Naive thymus-derived CD8-positive, alpha-beta T cell (primary cell): ENCODE measurements around the gene OPRL1. TPM values are rescaled to one million over a fixed set of nuclear protein-coding genes. Genes with fewer than 3 reads are reported as not detected.
A peak's percentile ranks its signal among the peaks of the same experiment; 100 is the strongest.
"Not testable (repeated sequence)": the region's sequence is repeated elsewhere in the genome, so short reads cannot be mapped to it uniquely, and the experiment has no call there.

ENCODE experiments used
- ATAC-seq, 2 donors: fragments of 150-1000 bp; cut with Tn5 transposase in 1 of 2; sonication (Bioruptor Pico), chemical (Tn5 transposase) in 1 of 2; 1 replicate in 1 of 2; 2 replicates in 1 of 2; pipeline ENCODE4 v1.10.0; 2021; ENCODE audit warnings: mild to moderate bottlenecking in 2 of 2, moderate library complexity in 2 of 2
- POLR2A ChIA-PET: fragments of 350-600 bp; sonication (Branson Sonifier 250); formaldehyde crosslinking; loops from one replicate; lab custom pipeline; 2021; ENCODE audit warnings: antibody characterized with exemption; lab: Charles Lee
- DNase-seq, 10 donors: peaks; one replicate each; pipeline versions ENCODE4 v3.0.0 to v3.0.0-alpha.2; 2020 to 2022
- H3K27ac Mint-ChIP-seq, 10 donors: one replicate each; pipeline ENCODE4 v1.8.0; 2020 to 2022; ENCODE audit warnings: mild to moderate bottlenecking in 10 of 10, mixed read lengths in 10 of 10, moderate library complexity in 4 of 10, inconsistent platforms in 1 of 10
- H3K27me3 Mint-ChIP-seq, 5 donors: one replicate each; pipeline ENCODE4 v1.8.0; 2021 to 2022; ENCODE audit warnings: mixed read lengths in 5 of 5
- H3K36me3 Mint-ChIP-seq, 3 donors: one replicate each; pipeline ENCODE4 v1.8.0; 2020 to 2022; ENCODE audit warnings: mixed read lengths in 3 of 3, mild to moderate bottlenecking in 2 of 3, inconsistent platforms in 1 of 3
- H3K4me1 Mint-ChIP-seq, 4 donors: one replicate each; pipeline ENCODE4 v1.8.0; 2021 to 2022; ENCODE audit warnings: mixed read lengths in 4 of 4
- H3K4me3 Mint-ChIP-seq, 10 donors: one replicate each; pipeline ENCODE4 v1.8.0; 2020 to 2022; ENCODE audit warnings: mild to moderate bottlenecking in 10 of 10, mixed read lengths in 10 of 10, moderate library complexity in 6 of 10, inconsistent platforms in 1 of 10
- H3K9me3 Mint-ChIP-seq, 9 donors: one replicate each; pipeline ENCODE4 v1.8.0; 2020 to 2022; ENCODE audit warnings: mixed read lengths in 9 of 9, mild to moderate bottlenecking in 3 of 9, inconsistent platforms in 1 of 9, moderate library complexity in 1 of 9
- polyA plus RNA-seq, 3 donors: library from polyadenylated mRNA; unstranded; fragments of 300-500 nt; fragmentation: Illumina TruSeq; gene quantifications; one replicate each; pipeline ENCODE4 v1.2.3, GENCODE V29; 2021
- total RNA-seq, 8 experiments: library from RNA in 2 of 8; stranded (reverse) in 2 of 8; gene quantifications; one replicate each; pipeline ENCODE4 v1.2.3 and lab custom pipeline; 2021 to 2026

OPRL1 gene
- total and polyA plus RNA-seq, 5 experiments from 2014 or later = 0.77 to 1.6 (median 0.91) TPM

DNA sequence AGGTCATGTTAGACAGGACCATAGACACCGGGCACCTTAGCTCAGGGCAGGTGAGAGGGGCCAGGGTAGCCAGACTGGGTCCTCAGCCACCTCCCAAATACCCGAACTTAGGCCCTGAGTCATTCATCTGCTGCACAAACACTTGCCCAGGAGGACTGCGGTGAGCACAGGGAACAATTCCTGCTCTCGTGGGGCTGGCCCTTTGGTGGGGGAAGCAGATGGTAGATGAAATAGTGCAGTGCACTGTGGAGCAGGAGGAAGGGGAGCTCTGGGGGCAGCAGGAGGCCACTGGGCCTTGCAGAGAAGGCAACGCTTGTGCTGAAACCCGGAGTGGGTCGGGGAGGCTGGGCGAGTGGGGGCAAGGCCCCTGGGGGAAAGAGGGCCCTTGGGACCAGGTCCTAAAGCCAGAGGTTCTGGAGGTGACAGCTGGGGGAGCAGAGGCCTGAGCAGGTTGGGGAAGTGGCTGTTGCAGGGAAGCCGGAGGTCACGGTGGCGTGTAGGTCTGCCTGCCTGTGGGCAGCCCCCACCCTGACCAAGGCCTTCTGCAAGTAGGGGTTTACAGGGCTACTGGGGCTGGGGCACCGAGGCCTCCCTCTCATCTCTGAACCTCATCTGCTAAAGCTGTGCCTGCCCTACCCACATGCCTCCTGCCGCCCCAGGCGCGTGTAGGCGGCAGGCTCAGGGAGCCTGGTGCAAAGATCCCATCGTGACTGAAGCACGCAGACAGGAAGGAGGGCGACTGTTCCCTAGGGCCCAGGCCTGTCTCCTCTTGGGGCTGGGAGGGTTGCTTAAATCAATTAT is 32.2 kb downstream of the OPRL1 start:
- no peaks in the 10 kb centered on the region for H3K27me3 Mint-ChIP-seq
- DNase-seq (peak in 1 of 10 donors; percentile 13), ATAC-seq (no peak)
- no peaks in the 10 kb centered on the region for H3K36me3 Mint-ChIP-seq
- peaks cover 8 to 15% (median 12%) of the 10 kb centered on the region in 4 donors for H3K4me1 Mint-ChIP-seq
- POLR2A ChIA-PET = no interaction called here
- H3K9me3 Mint-ChIP-seq = no peaks in the 10 kb centered on the region
- H3K4me3 Mint-ChIP-seq = no peak overlapping the region
- peak overlapping the region in 1 of 10 donors; percentile 40 for H3K27ac Mint-ChIP-seq

DNA sequence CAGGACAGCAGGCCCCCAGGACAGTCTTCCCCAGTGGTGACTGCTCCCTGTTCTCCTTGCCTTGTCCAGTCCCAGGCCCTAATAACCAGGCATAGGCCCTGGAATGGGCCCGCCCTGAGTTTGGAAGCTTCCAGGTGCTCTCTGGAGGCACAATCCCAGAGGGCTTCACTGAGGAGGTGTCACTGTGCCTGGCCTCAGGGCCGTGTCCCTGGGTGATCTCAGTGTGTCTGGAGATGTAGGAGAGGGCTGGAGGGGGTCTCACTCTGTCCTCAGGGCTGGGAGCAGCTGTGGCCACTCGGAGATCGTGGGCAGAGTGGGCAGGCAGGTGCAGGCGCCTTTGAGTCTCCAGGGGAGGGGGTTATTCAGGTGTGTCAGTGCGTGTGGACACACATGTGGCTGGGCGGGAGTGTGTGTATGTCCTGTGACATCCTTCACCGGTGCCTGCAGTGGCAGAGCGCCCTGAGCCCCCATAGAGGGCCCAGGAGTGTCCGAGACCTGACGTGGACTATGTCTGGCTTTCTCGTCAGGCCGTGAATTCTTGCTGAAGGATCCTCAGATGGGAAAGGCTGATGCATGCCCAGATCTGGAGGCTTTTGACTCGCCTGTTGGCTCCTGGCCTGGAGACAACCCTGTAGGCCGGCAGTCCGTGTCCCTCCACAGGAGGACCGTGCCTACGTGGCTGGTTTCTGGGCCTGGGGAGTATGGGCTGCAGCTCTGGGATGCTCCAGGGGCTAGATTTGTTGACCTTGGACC is 33.0 kb downstream of the OPRL1 start:
- POLR2A ChIA-PET = no interaction called here
- Mint-ChIP-seq H3K4me1 (peaks cover 3 to 6% (median 5%) of the 10 kb centered on the region in 4 donors), H3K9me3 (no peaks in the 10 kb centered on the region), H3K27me3 (no peaks in the 10 kb centered on the region), H3K27ac (no peak overlapping the region), H3K36me3 (no peaks in the 10 kb centered on the region), H3K4me3 (no peak overlapping the region)
- ATAC-seq = no peak
- peak in 1 of 10 donors; percentile 48 for DNase-seq

GRCh38 chr20:64113444-64113775 is 33.5 kb downstream of the OPRL1 start:
- no peak overlapping the region for H3K4me3 Mint-ChIP-seq
- DNase-seq = no peak
- no peaks in the 10 kb centered on the region for H3K36me3 Mint-ChIP-seq
- no peaks in the 10 kb centered on the region for H3K27me3 Mint-ChIP-seq
- peaks cover 0 to 1% (median under 1%) of the 10 kb centered on the region in 4 donors for H3K4me1 Mint-ChIP-seq
- H3K27ac Mint-ChIP-seq = no peak overlapping the region
- POLR2A ChIA-PET = no interaction called here
- ATAC-seq = no peak
- H3K9me3 Mint-ChIP-seq = no peaks in the 10 kb centered on the region

GRCh38 chr20:64113796-64114355 is 34.0 kb downstream of the OPRL1 start:
- H3K4me3 Mint-ChIP-seq = no peak overlapping the region
- POLR2A ChIA-PET = no interaction called here
- DNase-seq (peak in 1 of 10 donors; percentile 30), ATAC-seq (no peak)
- H3K27me3 Mint-ChIP-seq = no peaks in the 10 kb centered on the region
- H3K27ac Mint-ChIP-seq = peak overlapping the region in 1 of 10 donors; percentile 50
- H3K36me3 Mint-ChIP-seq = no peaks in the 10 kb centered on the region
- H3K9me3 Mint-ChIP-seq = no peaks in the 10 kb centered on the region
- H3K4me1 Mint-ChIP-seq = peaks cover 0 to 1% (median under 1%) of the 10 kb centered on the region in 4 donors

GRCh38 chr20:64114356-64114971 is 34.6 kb downstream of the OPRL1 start:
- peak in 1 of 10 donors; percentile 37 for DNase-seq
- Mint-ChIP-seq H3K9me3 (no peaks in the 10 kb centered on the region), H3K4me1 (peaks cover 0 to 1% (median 0%) of the 10 kb centered on the region in 4 donors), H3K27ac (peak overlapping the region in 2 of 10 donors; percentile 33 to 50), H3K36me3 (no peaks in the 10 kb centered on the region), H3K27me3 (no peaks in the 10 kb centered on the region), H3K4me3 (no peak overlapping the region)
- ATAC-seq = no peak
- POLR2A ChIA-PET = no interaction called here

- no peaks in the 10 kb centered on the region for H3K27me3 Mint-ChIP-seq
- POLR2A ChIA-PET = no interaction called here
- peaks cover 5 to 8% (median 6%) of the 10 kb centered on the region in 4 donors for H3K4me1 Mint-ChIP-seq
- H3K9me3 Mint-ChIP-seq = no peaks in the 10 kb centered on the region
- no peak overlapping the region for H3K4me3 Mint-ChIP-seq
- DNase-seq = peak in 1 of 10 donors; percentile 48
- no peak for ATAC-seq
- H3K27ac Mint-ChIP-seq = no peak overlapping the region
- no peaks in the 10 kb centered on the region for H3K36me3 Mint-ChIP-seq
These were observed 35.5 kb downstream of the OPRL1 start for GRCh38 chr20:64115171-64115911.

GRCh38 chr20:64116016-64116415 is 36.1 kb downstream of the OPRL1 start:
- DNase-seq = peak in 1 of 10 donors; percentile 32
- POLR2A ChIA-PET = no interaction called here
- Mint-ChIP-seq H3K4me1 (peaks cover 7 to 9% (median 9%) of the 10 kb centered on the region in 4 donors), H3K27me3 (no peaks in the 10 kb centered on the region), H3K27ac (peak overlapping the region in 1 of 10 donors; percentile 84), H3K4me3 (no peak overlapping the region), H3K36me3 (no peaks in the 10 kb centered on the region), H3K9me3 (no peaks in the 10 kb centered on the region)
- ATAC-seq = no peak

GRCh38 chr20:64116541-64117431 is 36.9 kb downstream of the OPRL1 start:
- peak overlapping the region in 1 of 10 donors; percentile 84 for H3K27ac Mint-ChIP-seq
- H3K27me3 Mint-ChIP-seq = peaks cover 0 to 5% (median 1%) of the 10 kb centered on the region in 5 donors
- no peaks in the 10 kb centered on the region for H3K36me3 Mint-ChIP-seq
- POLR2A ChIA-PET = no interaction called here
- no peaks in the 10 kb centered on the region for H3K9me3 Mint-ChIP-seq
- no peak overlapping the region for H3K4me3 Mint-ChIP-seq
- ATAC-seq = no peak
- peak in 2 of 10 donors; percentile 14 to 58 for DNase-seq
- H3K4me1 Mint-ChIP-seq = peaks cover 7 to 9% (median 9%) of the 10 kb centered on the region in 4 donors

- H3K9me3 Mint-ChIP-seq, H3K4me3 Mint-ChIP-seq, H3K4me1 Mint-ChIP-seq, H3K27me3 Mint-ChIP-seq, H3K27ac Mint-ChIP-seq, POLR2A ChIA-PET, ATAC-seq, H3K36me3 Mint-ChIP-seq, DNase-seq: not testable (repeated sequence)
These were observed 37.5 kb downstream of the OPRL1 start for GRCh38 chr20:64117432-64117777.

DNA sequence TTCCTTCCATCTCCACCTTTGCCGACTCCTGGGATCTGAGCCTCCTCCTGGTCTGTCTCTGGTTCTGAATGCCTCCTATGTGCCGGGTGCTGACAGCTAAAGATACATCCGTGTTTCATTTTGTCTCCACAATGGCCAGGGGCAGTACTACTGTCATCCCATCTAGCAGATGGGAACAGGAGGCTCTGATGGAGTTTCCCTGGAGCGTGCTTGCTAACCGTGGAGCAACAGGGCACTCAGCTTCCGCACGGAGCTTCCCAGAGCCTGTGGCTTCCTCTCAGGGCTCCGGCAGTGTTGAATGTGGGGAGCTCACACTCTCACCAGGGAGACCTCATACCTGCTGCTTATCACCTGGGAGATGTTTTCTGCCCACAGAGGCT is 39.4 kb downstream of the OPRL1 start:
- H3K4me3 Mint-ChIP-seq = peak overlapping the region in 2 of 10 donors; percentile 68 to 77
- DNase-seq (peak in 2 of 10 donors; percentile 14 to 38), ATAC-seq (no peak)
- no peaks in the 10 kb centered on the region for H3K36me3 Mint-ChIP-seq
- peak overlapping the region in 1 of 10 donors; percentile 95 for H3K27ac Mint-ChIP-seq
- no peaks in the 10 kb centered on the region for H3K9me3 Mint-ChIP-seq
- peaks cover 0 to 10% (median 2%) of the 10 kb centered on the region in 5 donors for H3K27me3 Mint-ChIP-seq
- POLR2A ChIA-PET = interaction anchor here (1.0 to 3.4 kb wide), 5 partner anchors 35 to 139 kb away, joined by 3 to 13 read pairs (median 6); partner anchors contain the start of genes LKAAEAR1, OPRL1, PRPF6 and RGS19
- H3K4me1 Mint-ChIP-seq = peaks cover 7 to 9% (median 9%) of the 10 kb centered on the region in 4 donors

DNA sequence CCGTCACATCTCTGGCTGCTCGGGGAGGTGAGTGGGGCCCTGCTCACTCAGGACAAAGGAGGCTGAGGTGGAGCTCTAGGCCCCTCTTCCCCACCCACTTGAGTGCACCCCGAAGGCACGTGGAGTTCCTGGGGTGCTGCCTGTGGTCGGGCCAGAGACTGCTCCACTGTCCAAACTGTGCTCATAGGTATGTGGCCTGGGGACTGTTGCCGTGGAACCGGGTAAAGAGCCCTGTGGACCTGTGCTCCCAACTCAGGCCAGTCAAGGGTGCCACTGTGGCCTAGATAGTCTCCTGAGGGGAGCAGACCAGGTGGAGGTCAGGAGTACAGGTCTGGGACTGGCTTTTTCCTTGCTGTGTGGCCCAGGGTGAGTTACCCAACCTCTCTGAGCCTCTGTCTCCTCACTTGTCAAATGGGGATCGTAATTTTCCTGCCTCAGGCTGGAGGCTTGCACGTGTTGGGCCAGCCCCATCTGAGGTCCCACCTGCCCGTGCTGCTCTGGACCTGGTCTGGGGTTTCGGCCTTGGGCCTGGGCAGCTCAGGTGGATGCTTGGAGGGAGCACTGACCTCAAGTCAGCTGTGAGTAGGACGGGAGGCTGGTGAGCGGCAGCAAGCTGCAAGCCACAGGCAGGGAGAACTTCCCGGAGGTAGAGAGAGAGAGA is 39.9 kb downstream of the OPRL1 start:
- H3K9me3 Mint-ChIP-seq = no peaks in the 10 kb centered on the region
- DNase-seq (peak in 2 of 10 donors; percentile 14 to 65), ATAC-seq (peak; percentile 7 to 14)
- H3K4me1 Mint-ChIP-seq = peaks cover 7 to 9% (median 9%) of the 10 kb centered on the region in 4 donors
- POLR2A ChIA-PET = interaction anchor here (0.8 to 3.4 kb wide), 7 partner anchors 36 to 209 kb away, joined by 3 to 13 read pairs (median 6); partner anchors contain the start of genes LKAAEAR1, OPRL1, PRPF6 and RGS19
- H3K27me3 Mint-ChIP-seq = peaks cover 0 to 10% (median 2%) of the 10 kb centered on the region in 5 donors
- no peaks in the 10 kb centered on the region for H3K36me3 Mint-ChIP-seq
- peak overlapping the region in 8 of 10 donors; percentile 44 to 95 (median 70) for H3K27ac Mint-ChIP-seq
- H3K4me3 Mint-ChIP-seq = peak overlapping the region; percentile 14 to 81 (median 70)
